Measurements from ENCODE around the gene PGAP1.

GRCh38 chr2:196854629-196855028 is 71.9 kb downstream of the PGAP1 start:
- TF ChIP-seq CTCF (IDR thresholded peaks at IDR 0.05), result no peak
- TF ChIP-seq POLR2AphosphoS5 (IDR thresholded peaks at IDR 0.05), result no peak

Data from breast epithelium (tissue), 3 donors.